Stimulated activated CD4-positive, alpha-beta T cell treated with anti-CD3 and anti-CD28 coated beads, Interleukin-15, amount 100 ng/mL, for 24 hours (primary cell): Measurements from ENCODE around the gene IL6ST.

Experiments used
- DNase-seq: peaks from one replicate; pipeline ENCODE4 v3.0.0-alpha.2; 2020

The IL6ST gene

DNA sequence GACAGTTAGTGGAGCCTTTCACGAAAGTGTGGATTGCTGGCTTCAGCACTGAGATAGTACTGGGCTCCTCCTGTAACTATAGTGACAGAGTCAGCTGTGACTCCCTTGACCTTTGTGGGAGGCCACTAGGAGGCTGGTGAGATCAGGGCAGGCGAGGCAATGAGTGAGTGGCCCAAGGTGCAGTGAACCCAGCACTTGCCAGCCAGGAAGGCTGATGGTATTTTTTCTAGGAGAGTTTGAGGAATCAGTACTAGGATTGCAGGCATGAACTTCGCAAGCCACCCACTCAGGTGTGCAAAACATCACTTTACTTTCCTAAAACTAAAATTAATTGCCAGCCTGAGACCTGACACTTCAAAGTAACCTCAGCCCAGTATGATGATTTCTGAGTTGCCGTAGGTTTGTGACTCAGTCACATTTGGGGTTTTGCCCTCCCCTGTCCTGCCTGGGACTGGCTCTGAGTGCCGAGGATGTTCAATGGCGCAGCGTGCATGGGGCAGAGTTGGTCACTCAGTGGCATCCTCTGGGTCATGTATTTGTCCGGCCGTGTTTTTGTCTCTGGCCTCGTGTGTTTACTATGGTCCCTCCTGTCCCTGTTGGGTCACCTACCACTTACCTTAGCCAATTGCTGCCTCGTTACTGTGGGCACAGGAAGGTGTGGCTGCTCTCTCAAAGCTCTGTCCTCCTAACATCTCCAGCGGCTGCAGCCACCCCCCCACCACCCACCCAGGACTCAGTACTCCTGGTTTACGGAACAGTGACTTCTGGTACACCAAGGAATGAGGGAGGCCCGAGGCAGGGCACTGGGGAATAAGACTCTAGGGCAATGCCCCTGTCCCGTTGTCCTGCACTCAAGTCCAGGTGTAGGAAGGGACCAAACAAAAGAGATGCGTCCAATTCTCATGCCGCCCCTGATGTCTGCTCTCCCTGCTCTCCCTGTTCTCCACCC, 76.4 kb downstream of the IL6ST start:
- DNase-seq: no peak

DNA sequence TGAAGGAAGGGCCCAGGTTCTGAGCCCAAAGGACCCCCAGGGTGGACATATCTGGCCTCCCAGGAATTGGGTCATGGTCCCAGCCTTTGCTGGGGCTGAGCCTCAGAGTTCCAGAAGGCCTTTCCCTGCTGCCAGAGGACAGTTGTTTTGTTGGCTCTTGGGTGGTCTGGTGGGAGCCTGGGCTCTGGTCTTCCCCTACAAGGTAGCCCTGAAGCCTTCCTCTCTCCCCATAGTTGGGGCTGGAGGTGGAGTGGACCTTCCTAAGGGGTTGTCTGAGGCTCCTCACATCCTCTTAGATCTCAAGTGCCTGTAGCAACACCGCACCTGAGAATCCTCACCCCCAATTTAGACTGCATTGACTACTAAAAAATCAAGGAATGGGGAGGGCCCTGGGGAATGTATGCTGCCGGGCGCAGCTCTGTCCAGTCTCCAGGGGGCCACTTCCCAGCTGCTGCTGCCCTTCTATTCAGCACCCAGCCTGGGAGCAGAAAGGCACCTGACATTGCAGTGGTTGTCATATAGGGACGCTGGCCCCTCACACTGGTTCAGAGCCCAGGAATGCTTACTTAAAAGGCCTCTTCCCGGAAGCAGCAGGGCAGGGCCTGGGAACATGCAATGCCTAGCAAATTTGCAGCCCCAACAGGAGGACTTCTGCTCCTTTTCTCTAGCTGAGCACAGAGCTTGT, 77.2 kb downstream of the IL6ST start:
- DNase-seq: no peak

DNA sequence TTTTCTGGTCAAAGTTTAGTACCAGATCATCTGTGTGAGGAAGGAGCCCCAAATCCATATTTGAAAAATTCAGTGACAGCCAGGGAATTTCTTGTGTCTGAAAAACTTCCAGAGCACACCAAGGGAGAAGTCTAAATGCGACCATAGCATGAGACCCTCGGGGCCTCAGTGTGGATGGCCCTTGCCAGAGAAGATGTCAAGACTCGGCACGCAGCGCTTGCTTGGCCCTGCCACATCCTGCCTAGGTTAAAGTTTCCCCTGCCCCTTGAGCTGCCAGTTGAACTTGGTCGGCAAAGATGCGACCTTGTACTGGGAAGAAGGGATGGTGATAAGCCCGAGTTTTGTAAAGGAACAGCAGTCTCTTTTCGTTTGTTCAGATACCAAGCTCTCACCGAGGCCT, 77.8 kb downstream of the IL6ST start:
- no peak for DNase-seq

DNA sequence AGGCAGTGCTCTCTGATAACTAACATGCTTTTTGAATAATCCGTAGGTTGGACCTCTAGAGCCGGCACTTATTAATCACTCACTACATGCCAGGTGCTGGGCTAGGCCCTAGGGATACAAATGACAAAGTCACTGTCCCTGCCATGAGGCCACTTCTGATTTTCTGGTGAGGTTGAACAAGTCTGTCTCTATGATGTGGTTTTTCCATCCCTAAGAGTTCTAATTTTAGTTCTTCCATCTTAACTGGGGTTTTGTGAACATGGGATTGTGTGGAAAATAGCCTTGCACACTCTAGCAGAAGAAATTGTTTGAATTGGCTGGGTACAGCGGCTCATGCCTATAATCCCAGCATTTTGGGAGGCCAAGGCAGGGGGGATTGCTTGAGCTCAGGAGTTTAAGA, 79.0 kb downstream of the IL6ST start:
- DNase-seq: no peak

DNA sequence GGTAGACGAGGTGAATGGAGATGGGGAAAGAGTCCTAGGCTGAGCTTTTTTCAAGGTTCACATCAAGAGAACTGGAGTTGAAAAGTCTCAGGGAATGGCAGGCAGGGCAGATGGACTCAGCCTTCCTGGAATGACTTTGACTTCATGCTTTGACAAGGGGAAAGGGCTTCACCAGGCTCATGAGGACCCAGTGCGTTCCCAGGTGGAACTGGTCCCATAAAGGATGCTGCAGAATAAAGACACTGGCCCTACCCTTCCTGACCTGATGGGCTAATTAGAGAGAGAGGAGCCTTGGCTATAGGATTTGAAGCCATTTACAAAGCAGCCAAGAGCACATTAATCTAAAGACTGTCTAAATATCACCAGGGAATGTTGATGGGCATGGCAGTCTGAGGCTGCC, 79.8 kb downstream of the IL6ST start:
- no peak for DNase-seq

DNA sequence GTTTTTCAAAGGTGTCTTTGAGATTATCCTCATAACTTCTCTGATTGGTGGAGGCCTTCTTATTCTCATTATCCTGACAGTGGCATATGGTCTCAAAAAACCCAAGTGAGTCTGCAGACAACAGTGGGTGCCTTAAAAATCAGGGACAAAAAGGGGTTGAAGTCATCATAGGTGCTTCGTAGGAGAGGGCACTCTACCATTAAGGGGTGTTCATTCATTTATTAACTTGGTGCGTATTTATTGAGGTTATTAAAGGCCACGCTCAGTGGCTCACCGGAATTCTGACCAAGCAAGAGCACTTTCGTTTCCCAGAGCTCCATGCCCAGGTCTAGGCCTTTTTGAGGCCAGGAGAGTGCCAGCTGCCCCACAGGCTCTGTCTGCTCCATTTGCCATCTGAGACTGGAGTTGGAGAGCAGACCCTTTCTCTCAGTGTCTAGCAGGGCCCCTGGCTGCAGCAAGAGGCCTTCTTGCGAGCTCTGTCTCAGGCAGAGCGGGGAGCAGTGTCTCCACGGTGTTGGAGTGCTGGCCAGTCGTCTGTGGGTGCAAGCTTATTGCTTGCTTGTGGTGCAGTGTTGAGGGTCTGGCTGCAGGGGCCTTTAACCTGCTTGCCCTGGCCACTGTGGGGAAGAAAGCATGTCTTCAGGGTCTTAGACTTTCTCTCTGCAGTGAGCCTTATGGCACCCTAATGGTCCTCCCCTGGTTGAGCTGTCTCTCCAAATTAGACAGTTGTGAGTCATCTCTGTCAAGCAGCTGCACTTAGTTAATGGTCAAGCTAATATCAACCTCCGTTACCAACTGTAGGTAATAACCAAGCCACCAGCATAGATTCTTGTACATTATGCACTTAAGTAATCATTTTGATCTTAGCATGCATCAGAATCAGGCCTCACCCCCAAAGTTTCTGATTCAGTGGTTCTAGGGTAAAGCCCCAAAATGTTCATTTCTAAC, 81.0 kb downstream of the IL6ST start:
- no peak for DNase-seq

DNA sequence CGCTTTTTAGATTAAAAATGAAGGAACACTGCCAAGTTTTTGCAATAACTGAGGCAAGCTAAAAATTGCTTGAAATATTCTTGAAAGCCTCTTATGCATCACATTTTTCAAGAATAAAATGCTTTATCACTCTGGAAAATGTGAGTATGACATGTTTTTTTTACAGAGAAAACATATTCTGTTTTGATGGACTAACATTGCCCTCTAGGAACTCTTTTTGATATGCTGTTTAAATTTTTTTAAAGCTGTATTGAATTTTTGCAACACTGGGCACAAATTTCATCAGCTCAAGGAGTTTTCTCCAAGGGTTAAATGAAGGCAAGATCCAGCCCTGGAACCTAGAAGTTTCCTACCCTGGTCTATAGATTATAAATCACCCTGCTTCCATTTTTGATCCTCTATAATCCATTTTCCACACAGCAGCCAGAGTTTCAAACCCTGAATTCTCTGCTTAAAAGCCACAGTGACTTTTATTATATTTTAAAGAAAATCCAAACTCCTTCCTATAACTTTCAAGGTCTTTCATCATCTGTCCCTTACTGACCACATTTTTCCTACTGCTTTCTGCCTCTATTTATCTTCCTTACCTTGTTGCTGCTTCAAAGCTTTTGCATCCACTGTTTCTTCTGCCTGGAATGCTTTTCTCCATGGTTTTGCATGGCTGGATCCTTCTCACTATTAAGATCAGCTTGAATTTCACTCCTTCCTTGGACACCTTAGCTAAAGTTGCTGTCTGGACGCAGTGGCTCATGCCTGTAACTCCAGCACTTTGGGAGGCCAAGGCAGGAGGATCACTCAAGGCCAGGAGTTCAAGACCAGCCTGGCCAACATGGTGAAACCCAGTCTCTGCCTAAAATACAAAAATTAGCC, 82.7 kb downstream of the IL6ST start:
- no peak for DNase-seq

DNA sequence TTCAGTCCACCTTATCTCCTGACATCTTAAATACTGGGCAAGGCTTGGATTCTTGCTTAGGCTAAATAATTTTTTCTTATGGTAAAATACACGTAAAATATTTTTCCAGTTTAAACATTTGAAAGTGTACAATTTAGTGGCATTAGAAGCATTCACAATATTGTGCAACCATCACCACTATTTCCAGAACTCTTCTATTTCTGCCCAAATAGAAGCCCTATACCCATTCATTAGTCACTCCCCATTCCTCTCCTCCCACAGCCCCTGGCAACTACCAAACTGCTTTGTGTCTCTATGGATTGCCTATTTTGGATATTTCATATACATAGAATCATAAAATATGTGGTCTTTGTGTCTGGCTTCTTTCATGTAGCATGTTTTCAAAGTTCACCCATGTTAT, 86.0 kb downstream of the IL6ST start:
- DNase-seq: no peak

DNA sequence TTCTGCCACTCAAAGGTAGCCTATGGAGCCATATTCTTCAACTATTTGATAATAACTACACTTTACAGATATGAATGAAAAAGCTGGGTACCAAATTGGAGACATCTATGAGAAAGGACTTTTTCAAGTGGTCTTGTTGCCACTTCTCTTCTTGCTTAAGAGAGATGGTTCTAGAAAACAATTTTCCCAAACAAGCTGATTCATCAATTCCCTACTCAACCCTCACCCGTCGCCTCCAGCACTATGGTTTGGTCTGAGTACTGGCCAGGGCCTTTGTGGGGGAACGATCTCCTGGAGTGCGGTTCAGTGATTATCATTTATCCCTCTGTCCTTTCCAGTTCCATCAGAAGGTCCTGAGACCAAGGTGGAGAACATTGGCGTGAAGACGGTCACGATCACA, 86.8 kb downstream of the IL6ST start:
- DNase-seq: no peak

DNA sequence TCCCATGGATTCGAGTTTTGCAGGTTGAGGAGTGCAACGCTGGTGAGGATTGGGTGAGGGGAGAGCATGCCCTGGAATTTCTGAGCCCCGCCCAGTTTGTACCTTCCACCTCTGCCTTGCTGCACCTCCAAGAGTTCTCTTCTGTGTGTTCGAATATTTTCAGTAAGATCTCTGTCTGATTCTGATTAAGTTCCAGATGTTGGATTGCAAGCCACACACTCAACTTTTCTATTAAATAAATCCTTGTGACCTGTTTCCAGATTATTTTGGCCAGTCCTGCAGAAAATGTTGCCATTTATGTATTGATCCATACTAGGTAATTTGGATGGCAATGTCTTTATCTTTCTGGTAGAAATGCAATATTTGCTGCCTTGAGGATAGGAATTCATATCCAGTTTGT, 89.5 kb downstream of the IL6ST start:
- no peak for DNase-seq

DNA sequence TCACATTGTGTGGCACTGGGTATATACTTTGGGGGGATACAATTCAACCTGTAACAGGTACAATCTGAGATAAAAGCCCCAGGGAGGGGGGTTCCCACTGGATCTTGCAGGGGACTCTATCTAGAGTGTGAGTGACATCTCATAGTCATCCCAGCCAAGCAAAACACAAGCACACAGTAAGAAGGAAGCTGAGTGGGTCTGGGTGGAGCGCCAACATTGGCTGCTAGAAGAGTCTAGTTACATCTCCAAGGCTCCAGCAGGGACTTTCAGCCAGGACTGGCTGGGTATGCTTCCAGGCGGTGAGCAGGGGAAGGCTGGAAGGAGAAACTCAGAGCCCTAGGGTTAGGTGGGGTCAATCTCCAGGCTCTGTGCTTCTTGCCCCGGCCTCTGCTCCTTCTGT, 90.6 kb downstream of the IL6ST start:
- no peak for DNase-seq

DNA sequence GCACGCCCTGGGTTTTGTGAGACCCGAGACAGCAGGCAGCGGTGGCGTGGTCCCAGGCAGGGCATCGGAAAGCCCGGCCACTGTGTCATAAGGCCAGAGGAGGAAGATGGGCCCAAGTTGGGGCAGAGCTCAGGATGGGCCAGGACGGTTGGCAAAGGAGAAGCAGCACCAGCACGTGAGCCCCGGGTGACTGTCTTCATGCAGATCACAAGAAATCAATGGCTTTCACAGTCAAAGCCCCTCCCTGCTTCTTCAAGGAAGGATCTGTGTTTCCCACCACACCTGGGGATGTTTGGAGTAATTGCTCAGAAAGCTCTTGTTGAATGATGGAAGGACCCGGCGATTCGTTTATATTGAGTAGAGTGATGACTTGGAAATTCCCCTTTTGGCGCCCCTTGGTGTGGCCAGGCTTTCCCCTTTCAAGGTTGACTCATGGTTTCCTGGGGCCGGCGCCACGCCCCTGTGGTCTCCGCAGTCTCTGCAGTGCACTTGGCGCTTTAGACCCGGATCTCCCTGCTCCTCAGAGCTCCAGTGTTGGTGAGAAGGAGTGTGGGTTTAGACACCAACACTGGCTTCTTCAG, 91.6 kb downstream of the IL6ST start:
- peak; percentile 86 for DNase-seq

DNA sequence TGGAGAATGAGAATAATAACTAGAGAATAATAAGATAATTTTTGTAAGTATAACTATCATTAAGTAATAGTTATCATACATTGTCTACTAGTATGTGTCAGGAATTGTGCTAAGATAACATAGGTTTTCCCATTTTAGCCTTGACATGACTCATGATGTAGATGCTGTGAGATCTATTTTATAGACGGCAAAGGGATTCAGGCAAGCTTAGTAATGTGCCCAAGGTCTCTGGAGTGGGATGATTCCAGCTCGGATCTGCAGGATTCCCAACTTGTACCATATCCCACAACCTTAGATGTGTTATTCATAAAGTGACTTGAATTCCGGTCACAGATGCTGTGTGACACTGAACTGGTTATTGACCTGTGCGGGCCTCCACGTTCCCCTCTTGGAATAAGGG, 92.1 kb downstream of the IL6ST start:
- no peak for DNase-seq

DNA sequence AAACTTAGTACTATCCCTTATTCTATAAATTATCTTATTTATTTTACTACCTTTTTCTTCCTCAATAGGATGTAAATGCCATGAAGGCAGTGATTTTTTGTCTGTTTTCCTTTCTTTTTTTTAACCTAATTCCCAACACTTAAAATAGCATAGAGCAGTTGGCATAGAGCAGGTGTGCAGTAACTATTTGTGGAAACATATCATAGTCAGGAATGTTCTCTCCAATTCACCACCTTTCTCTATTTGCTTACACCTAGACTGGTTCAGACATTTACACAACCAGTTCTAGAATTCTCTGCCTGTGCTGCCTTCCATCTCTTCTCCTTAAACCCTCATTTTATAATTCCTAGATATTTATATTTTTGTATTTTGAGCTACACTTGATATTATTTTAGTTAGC, 94.0 kb downstream of the IL6ST start:
- no peak for DNase-seq

DNA sequence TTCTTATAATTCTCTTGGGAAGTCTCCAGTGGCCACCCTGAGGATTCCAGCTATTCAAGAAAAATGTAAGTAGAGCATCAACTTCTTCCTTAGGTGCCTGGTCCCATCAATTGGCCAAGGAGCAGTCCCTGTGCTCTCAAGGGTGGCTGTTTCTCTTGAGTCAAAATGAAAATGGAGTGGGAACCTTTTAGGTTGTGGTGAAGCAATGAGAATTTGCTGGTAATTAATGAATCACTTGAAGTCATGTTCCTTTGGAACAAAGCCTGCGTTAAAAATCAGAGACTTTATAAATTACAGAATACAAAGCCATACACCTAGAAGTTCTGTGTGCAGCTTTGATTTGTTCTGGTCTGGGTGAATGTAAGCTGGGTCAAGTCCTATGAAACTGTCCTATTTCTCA, 94.7 kb downstream of the IL6ST start:
- DNase-seq: no peak

DNA sequence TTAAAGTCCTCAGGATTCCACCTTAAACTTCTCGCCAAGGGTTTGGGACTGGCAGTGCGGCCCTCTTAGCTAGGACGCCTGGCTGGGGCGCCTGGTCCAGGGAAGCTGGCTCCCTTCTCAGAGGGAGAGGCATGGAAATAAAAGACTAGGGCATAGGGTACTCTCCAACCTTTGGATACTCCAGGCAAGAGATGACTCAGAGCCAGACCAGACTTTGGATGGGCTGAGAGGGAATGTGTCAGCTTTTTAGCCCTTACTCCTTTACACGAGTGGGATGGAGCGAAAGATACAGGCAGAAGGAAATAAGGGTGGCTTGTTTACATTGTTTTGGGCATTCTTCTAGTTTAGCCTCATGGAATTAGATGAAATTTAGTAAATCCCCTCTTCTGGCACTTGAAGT, 95.4 kb downstream of the IL6ST start:
- DNase-seq: no peak

DNA sequence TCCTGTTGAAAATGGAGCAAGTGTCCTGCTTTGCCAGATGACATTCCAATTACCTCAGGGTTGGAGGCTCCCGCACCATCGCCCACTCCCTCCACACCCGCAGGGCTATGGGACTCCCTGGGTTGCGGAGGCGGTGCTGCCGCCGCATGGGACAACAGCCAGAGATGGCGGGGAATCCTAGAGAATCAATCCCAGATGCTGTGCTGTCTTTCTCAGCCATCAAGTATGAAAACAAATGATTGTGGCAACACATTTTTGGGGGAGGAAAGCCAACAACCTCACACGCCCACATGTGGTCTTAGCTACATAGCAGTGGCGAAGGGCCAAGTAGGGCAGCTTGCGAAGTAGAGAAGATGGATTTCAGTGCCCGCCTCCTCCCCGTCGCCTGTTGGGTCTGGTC, 96.9 kb downstream of the IL6ST start:
- DNase-seq: peak; percentile 21

DNA sequence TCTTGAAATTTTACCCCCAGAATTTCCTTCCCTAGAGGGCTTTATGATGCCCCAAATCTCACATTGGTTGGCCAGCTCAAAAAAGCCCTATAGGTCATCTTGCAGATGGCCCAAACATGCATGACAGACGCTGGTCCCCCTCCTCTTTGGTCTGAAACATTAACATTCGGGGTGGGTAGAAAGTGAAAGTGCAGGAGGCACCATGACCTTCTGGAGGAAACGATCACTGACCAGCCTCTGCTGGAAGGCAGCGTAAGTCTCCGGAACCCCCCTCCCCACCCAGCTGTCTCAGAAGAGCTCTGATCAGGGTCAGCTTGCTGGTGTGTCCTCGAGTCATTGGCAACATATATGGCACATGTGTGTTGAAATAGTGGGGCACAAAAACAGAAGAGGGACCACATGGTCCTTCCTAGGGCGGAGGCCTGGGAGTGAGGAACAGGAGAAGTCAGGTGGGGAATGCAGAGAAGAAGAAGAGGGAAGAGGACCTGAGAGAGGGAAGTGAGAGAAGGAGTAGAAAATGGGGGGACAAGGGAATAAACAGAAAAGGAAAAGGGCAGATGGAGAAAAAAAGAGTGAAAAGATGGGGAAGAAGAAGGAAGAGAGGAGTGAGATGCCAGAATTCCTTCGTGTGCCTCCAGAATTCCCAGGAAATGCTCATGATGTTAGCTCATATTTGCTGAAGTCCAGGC, 97.4 kb downstream of the IL6ST start:
- DNase-seq: no peak

DNA sequence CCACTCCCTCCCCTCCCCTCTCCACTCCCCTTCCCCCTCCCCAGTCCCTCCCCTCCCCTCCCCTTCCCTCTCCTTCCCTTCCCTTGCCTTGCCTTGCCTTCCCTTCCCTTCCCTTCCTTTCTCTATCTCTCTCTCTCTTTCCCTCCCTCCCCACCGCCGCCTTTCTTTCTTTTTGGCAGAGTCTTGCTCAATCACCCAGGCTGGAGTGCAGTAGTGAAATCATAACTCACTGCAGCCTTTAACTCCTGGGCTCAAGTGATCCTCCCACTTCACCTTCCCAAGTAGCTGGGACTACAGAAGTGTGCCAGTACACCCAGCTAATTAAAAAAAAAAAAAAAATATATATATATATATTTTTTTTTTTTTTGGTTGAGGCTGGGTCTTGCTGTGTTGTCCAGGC, 98.1 kb downstream of the IL6ST start:
- DNase-seq: no peak

DNA sequence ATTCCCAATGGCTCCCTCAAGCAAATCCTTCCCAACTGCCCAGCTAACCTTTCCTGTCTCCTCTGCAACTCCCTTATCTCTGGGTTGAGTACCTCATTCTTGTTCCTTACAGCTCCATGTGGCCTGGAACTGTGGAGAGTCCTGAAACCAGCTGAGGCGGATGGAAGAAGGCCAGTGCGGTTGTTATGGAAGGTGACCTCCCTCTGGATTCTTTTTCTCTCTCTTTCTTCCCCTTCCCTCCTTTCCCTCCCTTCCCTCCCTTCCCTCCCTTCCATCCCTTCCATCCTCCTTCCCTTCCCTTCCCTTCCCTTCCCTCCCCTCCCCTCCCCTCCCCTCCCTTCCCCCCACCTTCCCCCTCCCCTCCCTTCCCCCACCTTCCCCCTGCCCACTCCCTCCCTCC, 98.5 kb downstream of the IL6ST start:
- no peak for DNase-seq

DNA sequence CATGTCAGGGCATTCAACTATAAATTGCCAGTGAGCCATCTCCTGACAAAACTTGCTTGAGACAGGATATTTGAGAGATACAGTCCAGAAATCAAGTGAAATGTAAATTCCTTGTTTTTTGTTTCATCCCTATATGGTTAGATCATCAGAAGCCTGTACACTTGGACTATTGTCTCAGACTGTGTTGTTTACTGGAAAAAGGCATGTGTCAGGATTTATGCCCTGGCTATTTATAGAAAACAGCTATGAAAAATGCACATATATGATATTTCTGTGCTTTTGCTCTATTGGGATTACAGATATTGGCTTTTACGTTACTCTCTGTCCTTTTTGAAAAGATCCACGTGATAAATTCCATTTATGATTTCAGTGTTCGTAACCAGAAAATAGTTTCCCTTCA, 99.4 kb downstream of the IL6ST start:
- no peak for DNase-seq
